GM06990 (cell line): Measurements from ENCODE around the gene SSC5D.

ENCODE experiments used
- DNase-seq: peaks from one replicate; pipeline ENCODE4 v3.0.0-alpha.2; 2011; ENCODE audit not compliant: insufficient read length; ENCODE audit errors: extremely low read depth
- H3K27me3 ChIP-seq: replicated peaks from 2 replicates; pipeline ENCODE4 v1.6.0; 2011; ENCODE audit warnings: low read length; ENCODE audit not compliant: control insufficient read depth, insufficient read depth
- H3K36me3 ChIP-seq: 2 replicates; pipeline ENCODE4 v1.5.1; 2011; ENCODE audit warnings: low read length; ENCODE audit not compliant: control insufficient read depth, insufficient read depth
- H3K4me3 ChIP-seq: replicated peaks from 2 replicates; pipeline ENCODE4 v1.5.1; 2011; ENCODE audit warnings: low read depth, mild to moderate bottlenecking, control low read depth, low read length
- TF ChIP-seq, protein P1 (sequence below): IDR thresholded peaks from 2 replicates; pipeline ENCODE4 v1.5.1; 2011; ENCODE audit warnings: low read length, control low read depth, mild to moderate bottlenecking, inconsistent platforms; ENCODE audit not compliant: insufficient read depth, poor library complexity, severe bottlenecking

The SSC5D gene

DNA sequence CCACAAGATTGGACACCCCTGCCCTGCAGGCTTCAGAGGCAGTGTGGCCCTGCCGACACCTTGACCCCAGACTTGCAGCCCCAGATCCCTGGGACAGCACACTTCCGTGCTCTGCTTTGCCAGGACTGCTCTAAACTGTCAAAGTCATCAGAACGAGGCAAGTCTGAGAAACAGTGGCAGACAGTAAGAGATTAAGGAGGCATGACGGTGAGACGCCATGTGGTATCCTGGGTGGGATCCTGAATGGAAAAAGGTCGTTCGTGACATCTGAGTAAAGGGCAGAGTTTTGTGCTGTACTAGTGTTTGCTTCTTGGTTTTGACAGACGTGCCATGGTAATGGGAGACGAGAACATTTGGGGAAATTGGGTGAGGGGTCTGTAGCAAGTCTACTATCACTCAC is 78.6 kb downstream of the SSC5D start:
- no peaks in the 10 kb centered on the region for H3K36me3 ChIP-seq
- no peak overlapping the region for H3K4me3 ChIP-seq
- H3K27me3 ChIP-seq: no peaks in the 10 kb centered on the region
- TF ChIP-seq, protein P1, sequence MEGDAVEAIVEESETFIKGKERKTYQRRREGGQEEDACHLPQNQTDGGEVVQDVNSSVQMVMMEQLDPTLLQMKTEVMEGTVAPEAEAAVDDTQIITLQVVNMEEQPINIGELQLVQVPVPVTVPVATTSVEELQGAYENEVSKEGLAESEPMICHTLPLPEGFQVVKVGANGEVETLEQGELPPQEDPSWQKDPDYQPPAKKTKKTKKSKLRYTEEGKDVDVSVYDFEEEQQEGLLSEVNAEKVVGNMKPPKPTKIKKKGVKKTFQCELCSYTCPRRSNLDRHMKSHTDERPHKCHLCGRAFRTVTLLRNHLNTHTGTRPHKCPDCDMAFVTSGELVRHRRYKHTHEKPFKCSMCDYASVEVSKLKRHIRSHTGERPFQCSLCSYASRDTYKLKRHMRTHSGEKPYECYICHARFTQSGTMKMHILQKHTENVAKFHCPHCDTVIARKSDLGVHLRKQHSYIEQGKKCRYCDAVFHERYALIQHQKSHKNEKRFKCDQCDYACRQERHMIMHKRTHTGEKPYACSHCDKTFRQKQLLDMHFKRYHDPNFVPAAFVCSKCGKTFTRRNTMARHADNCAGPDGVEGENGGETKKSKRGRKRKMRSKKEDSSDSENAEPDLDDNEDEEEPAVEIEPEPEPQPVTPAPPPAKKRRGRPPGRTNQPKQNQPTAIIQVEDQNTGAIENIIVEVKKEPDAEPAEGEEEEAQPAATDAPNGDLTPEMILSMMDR: no peak
- DNase-seq: no peak

DNA sequence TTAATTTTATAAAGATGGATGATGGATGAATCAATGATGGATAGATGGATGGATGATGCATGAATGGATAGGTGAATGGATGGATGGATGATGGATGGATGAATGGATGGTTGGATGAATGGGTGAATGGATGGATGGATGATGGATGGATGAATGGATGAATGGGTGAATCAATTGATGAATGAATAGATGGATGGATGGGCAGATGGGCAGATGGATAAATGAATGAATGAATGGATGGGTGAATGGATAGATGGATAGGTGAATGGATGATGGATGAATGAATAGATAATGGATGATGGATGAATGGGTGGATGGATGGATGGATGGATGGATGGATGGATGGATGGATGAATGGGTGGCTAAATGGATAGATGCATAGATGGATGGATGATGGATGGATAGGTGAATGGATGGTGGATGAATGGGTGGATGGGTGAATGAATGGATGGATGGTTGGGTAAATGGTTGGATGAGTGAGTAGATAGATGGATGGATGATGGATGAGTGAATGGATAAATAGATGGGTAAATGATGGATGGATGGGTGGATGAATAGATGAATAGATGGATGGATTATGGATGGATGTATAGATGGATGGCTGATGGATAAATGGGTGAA is 79.6 kb downstream of the SSC5D start:
- Histone ChIP-seq H3K36me3 (no peaks in the 10 kb centered on the region), H3K4me3 (no peak overlapping the region), H3K27me3 (no peaks in the 10 kb centered on the region)
- TF ChIP-seq, protein P1: no peak
- DNase-seq: no peak
